GF-D8 (cell line): ENCODE data around the gene LIMS1.
"Not testable (repeated sequence)": the region's sequence is repeated elsewhere in the genome, so short reads cannot be mapped to it uniquely, and the experiment has no call there.

Source experiments
- DNase-seq: peaks from one replicate; lab custom pipeline; 2025; lab: John Stamatoyannopoulos, UW

Gene LIMS1

DNA sequence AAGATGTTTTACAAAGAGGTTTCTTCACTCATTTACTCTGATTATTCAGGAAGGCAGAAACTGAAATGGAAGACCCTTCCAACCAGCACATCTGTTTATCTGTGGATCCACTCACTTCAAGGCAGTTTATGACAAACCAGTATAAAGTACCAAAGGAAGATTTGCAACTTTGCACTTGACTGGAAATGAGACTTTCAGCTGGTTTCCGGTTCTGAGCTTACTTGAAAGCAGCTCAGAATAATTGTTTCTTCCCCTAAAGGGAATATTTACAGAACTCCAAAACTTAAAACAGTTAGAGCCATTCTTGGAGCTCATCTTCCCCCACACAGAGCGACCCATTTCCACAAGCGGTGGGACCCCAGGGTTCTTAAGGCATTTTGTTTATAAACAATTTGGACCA is 129.8 kb downstream of the LIMS1 start:
- DNase-seq: not testable (repeated sequence)

DNA sequence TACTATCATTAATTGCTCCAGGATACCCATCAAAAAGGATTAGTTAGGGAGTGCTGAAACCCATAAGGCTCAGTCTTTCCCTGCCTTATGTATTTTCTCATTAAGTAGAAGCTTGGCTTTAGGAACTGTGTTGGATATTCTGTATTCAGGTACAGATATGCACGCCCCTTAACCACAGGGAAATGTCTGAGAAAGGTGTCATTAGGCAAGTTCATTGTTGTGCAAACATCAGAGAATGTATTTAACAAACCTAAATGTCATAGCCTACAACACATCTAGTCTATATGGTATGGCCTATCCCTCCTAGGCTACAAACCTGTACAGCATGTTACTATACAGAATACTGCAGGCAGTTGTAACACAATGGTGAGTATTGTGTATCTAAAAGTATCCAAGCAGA is 130.7 kb downstream of the LIMS1 start:
- not testable (repeated sequence) for DNase-seq

DNA sequence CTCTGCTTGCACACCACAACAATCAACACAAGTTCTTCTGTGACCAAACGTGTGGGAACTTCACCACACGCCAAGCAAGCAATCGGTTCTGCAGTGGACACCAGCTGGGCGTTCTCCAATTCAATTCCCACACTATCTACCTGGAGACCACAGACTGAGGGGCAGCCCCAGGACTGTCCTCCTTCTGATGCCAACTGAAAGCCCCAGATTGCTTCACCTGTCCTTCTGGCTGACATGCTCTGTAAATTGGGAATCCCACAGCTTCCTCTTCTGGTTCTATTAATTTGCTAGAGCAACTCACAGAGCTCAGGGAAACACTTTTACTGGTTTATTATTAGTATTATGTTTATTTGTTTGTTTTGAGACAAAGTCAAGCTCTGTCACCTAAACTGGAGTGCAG is 131.7 kb downstream of the LIMS1 start:
- not testable (repeated sequence) for DNase-seq

DNA sequence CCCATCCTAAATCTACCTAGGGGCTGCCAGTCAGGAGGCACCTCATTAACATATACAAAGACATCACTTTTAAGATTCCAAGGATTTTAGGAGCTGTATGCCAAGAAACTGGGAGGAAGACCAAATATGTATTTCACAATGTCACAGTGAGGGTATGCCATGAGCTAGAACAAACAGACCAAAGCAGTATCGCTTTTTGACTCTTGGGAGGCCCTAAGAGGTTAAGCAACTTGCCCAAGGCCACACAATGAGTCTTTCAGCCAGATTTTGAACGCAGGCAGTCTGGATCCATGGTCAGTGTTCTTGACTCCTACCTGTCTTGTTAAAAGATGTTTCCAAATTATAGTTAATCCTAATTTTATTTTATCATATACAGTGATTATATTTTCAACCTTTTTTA is 132.9 kb downstream of the LIMS1 start:
- not testable (repeated sequence) for DNase-seq

DNA sequence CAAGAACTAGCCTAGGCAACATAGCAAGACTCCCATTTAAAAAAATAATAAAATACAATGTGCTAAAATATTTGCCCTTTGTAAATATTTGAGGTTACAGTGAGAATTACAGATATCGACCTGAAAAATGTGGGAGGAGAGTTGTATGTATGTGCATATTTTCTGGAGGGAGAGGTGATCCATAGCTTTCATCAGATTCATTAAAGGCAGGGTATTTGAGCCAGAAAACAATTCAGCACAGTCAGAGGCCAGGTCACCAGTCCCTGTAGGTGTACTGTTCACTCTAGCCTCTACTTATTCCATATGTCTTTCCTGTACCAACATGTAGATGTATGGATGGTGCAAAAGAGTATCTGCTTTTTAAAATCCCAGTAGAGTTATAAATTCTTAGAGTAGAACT is 136.0 kb downstream of the LIMS1 start:
- DNase-seq: not testable (repeated sequence)

DNA sequence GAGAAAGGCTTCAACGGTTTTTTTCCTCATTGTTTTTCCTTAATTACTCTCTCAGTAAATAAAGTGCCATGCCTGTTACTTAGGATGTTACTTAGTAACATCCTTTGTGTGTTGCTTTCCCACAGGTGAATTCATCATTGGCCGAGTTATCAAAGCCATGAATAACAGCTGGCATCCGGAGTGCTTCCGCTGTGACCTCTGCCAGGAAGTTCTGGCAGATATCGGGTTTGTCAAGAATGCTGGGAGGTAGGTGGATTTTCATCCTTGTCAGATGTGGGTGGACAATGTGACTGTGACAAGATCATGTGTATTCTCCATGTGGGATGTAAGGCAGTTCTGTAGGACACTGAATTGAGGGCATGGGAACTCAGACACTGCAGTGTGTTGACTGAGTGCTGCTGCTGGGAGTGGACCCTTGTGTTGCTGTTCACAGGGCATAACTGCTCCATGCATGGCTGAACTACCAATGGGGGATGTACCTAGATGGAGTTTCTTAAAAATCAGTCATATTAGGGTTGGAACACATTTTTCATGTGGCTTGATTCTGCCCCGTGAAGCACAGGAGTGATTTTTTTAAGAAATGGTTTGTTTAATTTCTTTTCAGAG is 138.0 kb downstream of the LIMS1 start:
- not testable (repeated sequence) for DNase-seq

DNA sequence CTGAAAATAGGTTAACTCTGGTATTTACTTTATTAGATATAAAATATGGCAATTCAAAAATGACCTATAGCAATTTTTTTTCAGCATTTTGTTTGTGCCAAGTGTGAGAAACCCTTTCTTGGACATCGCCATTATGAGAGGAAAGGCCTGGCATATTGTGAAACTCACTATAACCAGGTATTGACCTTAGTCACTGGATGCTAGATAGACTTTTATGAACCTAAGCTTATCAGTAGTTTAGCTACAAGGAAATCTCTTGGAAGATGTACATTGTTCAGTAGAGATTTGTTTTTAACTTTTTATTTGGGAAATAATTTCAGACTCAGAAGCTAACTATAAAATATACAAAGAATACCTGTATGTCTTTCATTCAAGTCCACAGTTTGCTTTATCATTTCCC is 142.3 kb downstream of the LIMS1 start:
- not testable (repeated sequence) for DNase-seq

DNA sequence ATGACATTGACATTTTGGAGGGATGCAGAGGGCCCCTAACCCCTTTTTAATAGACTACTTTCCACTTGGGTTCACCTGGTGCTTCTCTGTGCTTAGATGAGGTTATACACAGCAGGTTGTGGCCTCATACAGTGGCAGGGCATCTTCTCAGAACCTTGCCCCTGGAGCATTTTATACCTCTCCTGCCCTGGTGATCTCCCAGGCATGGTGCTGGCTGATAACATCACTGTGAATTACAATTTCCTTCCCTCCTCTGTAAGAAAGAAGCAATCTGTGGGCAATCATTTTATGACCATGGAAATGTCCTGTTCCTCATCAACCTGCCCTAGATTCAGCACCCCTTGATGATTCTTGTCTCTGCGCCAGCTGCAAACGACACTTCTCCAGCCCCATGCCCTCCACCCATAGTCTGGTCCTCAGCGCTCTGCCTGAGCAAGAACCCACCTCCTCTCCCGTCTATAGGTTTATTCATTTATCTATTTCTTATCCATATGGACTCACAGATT is 143.0 kb downstream of the LIMS1 start:
- DNase-seq: peak; percentile 75

DNA sequence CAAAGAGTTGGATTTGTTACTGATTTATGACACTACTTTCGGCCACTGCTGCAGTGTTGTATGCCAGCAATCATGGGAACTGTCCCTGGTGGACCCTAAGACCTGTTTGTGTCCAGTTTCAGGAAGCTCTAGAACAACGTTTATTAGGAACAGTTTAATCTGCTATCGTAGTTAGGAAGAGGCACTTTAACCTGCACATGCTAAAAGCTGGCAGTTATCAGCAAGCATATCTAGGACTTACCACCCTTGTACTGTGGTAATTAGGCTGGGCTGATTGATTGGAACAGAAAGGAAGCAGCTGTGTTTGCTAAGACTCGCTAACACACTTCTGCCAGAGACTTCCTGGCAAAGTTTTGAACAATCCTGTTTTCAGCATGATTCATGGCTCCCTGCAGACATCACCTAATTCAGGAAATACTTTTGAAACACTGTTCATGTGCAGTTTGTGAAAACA is 144.0 kb downstream of the LIMS1 start:
- peak; percentile 78 for DNase-seq

DNA sequence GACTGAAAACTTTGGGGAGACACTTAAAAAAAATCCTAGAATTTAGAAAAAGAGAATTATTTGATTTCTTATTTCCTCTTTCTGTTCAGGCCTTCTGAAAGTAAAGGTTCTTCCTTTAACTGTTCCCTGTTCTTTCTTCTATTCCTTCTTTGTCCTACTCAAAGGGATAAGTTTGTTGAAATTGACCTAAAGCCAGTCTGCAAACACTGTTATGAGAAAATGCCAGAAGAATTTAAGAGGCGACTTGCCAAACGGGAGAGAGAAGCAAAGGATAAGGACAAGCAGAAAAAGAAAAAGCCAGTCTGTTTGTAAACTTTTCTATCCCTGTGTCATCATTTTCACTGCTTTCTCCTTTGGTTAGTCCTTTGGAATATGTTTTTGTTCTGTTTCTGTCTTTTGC is 146.5 kb downstream of the LIMS1 start:
- DNase-seq: not testable (repeated sequence)

DNA sequence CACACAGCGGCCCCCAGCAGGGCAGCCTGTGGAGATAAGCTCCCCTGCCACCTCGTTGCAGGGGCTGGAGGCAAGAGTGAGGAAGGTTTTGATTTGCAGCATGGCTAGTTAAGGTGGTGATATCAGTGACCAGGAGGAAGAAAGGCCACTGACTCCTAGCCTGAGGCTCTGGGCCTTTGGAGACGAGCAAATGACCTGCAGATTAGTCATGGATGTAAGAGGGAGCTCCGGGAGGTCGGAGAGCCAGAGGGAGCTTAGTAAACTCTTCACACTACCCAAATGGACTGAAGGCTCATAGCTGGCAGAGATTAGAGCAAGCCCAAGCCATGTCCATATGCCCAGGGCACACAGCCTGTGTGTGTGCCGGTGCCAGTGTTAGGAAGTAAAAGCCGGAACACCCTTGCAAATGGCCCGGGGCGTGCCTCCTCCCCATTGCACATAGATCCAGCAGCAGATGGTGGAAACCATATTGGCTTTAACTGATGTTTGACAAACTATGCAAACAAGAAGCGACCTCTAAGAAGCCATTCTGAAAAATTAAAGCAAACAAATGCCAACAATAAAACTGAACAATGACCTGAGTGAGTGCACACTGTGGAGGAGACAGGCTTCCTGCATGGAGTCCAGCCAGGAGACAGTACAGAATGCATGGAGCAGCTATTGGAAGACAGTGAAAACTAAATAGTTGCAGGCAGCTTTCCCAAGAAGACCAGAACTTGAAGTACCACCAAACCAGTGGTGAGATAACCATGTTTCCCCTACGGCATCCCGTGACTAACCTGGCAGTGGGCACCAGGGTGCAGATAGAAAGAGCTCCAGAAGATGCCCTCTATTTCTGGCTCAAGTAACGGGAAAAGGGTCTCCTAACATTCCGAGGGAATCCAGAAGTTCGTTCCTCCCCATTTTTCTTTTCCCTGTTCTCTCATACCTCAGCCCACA is 154.8 kb downstream of the LIMS1 start:
- DNase-seq: not testable (repeated sequence)

DNA sequence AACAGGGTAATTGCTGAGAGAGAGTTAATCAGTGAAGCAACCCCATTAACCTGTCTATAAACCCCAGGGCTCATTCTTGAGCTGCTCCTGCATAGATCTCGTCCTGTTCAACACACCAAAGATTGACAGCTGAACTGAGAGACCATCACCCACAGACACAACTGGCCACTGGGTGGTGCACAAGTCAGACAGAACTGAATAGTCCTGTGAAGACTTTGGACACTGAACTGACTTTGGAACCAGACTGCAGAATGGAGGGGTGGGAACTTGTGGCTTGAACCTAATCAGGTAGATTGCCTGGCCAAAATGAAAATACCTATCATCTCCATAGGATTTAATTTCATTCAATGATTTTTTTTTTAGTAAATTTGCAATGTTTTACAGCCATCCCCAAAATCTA is 155.7 kb downstream of the LIMS1 start:
- DNase-seq: not testable (repeated sequence)

DNA sequence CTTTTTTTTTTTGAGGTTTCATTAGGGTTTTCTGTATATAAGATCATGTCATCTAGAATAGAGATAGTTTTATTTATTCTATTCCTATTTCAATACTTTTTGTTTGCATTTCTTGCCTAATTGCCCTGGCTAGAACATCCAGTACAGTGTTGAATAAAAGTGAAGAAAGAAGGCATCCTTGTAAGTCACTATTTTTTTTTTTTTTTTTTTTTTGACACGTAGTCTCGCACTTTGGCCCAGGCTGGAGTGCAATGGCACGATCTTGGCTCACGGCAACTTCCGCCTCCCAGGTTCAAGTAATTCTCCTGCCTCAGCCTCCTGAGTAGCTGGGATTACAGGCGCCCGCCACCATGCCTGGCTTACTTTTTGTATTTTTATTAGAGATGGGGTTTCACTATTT is 157.2 kb downstream of the LIMS1 start:
- DNase-seq: no peak

DNA sequence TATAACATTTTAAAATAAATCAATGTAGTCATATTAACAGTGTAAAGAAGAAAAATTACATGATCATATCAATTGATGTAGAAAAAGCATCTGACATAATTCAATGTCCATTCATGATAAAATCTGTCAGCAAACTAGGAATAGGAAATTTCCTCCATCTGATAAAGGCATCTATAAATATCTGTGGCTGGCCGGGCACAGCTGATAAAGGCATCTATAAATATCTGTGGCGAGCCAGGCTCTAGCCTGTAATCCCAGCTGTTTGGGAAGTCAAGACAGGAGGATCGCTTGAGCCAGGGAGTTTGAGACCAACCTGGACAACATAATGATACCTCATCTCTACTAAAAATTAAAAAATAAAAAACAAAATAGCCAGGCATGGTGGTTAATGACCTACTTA is 166.9 kb downstream of the LIMS1 start:
- no peak for DNase-seq

DNA sequence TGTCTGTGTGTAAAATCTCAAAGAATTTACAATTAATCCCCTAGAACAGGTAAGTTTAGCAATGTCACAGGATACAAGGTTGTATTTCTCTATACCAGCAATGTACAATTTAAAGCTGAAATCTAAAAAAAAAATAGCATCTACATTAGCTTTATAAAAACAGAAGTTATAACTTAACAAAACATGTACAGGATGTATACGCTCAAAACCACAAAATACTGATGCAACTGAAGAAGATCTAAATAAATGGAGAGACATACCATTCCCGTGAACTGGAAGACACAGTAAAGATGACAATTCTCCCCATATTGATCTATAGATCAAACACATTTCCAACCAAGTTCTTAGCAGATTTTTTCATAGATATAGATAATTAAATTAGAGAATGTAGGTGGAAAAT is 167.5 kb downstream of the LIMS1 start:
- DNase-seq: no peak

DNA sequence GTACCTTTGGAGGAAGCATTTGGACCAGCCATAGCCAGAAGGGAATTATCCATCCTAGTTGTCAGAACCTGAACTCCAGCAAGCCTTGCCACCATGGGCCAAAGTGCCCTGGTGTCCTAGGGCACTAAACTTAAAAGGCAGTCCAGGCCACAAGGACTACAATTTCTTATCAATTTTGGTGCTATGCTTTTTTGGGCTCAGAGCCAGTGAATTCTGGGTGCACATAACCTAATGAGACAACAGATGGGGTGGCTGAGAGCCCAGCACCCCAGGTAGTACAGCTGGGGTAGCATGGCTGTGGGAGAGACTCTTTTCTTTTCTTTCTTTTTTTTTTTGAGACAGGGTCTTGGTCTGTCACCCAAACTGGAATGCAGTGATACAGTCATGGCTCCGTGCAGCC is 170.6 kb downstream of the LIMS1 start:
- no peak for DNase-seq

DNA sequence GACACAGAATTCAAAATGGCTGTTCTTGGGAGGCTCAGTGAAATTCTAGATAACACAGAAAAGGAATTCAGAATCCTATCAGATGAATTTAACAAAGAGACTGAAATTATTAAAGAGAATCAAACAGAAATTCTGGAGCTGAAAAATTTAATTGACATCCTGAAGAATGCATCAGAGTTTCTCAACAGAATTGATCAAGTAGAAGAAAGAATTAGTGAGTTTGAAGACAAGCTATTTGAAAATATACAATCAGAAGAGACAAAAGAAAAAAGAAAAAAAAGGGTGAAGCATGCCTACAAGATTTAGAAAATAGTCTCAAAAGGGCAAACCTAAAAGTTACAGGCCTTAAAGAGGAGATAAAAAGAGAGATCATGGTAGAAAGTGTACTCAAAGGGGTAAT is 173.0 kb downstream of the LIMS1 start:
- DNase-seq: no peak

DNA sequence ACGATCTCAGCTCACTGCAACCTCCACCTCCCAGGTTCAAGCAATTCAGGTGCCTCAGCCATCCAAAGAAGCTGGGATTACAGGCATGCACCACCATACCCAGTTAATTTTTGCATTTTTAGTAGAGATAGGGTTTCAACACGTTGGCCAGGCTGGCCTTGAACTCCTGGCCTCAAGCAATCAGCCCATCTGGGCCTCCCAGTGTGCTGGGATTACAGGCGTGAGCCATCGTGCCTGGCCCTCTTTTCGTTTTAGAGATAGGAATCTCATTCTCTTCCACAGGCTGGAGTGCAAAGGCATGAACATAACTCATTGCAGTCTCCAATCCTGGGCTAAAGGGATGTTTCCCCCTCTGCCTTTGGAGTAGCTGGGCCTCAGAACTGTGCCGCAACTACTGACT is 182.7 kb downstream of the LIMS1 start:
- not testable (repeated sequence) for DNase-seq

DNA sequence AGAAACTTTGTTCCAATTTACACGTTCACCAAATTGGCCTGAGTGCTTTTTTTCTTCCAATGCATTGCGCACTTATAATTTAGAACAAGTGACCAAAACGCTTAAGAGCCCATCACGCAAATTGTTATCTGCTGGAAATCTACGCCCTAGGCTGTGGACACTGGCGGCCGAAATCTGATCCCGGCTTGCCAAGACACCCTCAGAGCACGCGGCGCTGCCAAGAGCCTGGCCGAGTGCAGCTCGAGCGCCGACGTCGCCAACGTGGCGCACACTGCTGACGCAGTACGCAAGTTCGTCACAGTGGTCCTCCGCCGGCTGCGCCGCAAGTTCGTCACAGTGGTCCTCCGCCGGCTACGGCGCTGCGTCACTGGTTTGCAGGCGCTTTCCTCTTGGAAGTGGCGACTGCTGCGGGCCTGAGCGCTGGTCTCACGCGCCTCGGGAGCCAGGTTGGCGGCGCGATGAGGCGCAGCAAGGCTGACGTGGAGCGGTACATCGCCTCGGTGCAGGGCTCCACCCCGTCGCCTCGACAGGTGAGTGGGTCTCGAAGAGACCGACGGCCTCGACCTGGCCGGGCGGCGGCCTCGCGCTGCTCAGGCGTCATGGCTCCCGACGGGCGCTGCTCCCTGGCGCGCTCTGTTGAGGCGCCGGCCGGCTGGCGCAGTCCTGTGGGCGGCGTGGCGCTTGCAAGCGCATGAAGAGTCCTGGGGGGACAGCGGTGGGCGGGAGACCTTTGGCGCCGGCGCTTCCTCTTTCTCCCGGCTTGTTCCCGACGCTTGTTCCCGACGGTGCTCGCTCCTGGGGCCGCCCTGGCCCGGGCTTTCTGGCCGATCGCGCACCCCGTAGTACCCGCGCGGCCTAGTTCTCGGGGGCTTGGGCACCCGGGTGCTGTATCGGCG is 185.1 kb downstream of the LIMS1 start, which contains the start of gene RANBP2:
RANBP2 (plus strand) TSS at position 334 of the 896 bp plus-strand sequence; CDS start at position 459, 125 bp downstream.
- DNase-seq: peak; percentile 82

DNA sequence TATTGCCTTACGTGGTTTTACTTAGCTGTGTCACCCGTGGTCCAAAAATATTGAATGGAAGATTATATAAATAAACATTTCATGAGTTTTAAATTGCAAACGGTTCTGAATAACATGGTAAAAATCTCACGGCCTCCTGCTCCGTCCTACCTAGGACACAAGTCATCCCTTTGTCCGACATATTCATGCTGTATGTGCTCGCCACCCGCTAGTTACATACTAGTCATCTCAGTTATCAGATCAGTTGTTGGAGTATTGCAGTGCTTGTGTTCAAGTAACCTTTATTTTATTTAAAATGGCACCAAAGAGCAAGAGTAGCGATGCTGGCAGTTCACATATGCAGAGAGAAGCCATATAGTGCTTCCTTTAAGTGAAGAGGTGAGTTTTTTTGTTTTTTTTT is 191.8 kb downstream of the LIMS1 start:
- DNase-seq: not testable (repeated sequence)

DNA sequence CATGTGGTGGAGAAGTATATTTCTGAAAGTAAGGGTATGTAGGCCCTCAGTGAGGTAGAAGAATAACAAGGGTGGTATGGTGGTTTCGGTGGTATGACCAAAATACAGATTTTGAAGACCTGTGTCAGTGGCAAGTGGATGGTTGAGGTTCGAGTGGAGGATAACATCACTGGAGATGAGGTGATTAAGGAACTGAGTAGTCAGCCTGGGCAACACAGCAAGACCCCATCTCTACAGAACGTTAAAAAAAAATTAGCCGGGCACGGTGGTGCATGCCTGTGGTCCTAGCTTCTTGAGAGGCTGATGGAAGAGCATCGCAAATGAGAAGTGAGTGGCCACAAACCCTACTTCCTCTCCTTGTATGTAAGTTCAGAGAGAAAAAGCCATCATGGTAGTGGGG is 200.4 kb downstream of the LIMS1 start:
- DNase-seq: not testable (repeated sequence)
